ENCODE results near the gene VWA3A.
A peak's percentile ranks its signal among the peaks of the same experiment; 100 is the strongest.
"Not testable (repeated sequence)": the region's sequence is repeated elsewhere in the genome, so short reads cannot be mapped to it uniquely, and the experiment has no call there.

Gene VWA3A

GRCh38 chr16:22088642-22089041 is 3.7 kb upstream of the VWA3A start:
- DNase-seq: no peak

- no peak for DNase-seq
Observed at GRCh38 chr16:22089910-22090309, 2.4 kb upstream of the VWA3A start.

GRCh38 chr16:22091721-22092120 is 620 bp upstream of the VWA3A start:
- no peak for DNase-seq

GRCh38 chr16:22093331-22093730 is 990 bp downstream of the VWA3A start:
- DNase-seq: no peak

- DNase-seq: no peak
Observed at GRCh38 chr16:22093996-22094395, 1.7 kb downstream of the VWA3A start.

GRCh38 chr16:22098405-22099255 is 6.3 kb downstream of the VWA3A start:
- DNase-seq: peak; percentile 34

- no peak for DNase-seq
Observed at GRCh38 chr16:22099256-22099975, 7.1 kb downstream of the VWA3A start.

GRCh38 chr16:22103441-22103840 is 11.1 kb downstream of the VWA3A start:
- DNase-seq: no peak

GRCh38 chr16:22109258-22109898 is 17.0 kb downstream of the VWA3A start:
- DNase-seq: no peak

GRCh38 chr16:22111629-22112028 is 19.3 kb downstream of the VWA3A start:
- not testable (repeated sequence) for DNase-seq

- no peak for DNase-seq
Observed at GRCh38 chr16:22116095-22116700, 23.9 kb downstream of the VWA3A start.

- DNase-seq: no peak
Observed at GRCh38 chr16:22117609-22118008, 25.3 kb downstream of the VWA3A start.

- DNase-seq: no peak
Observed at GRCh38 chr16:22120440-22120839, 28.1 kb downstream of the VWA3A start.

- no peak for DNase-seq
Observed at GRCh38 chr16:22122239-22122638, 29.9 kb downstream of the VWA3A start.

GRCh38 chr16:22123146-22123545 is 30.8 kb downstream of the VWA3A start:
- no peak for DNase-seq

GRCh38 chr16:22123759-22124490 is 31.6 kb downstream of the VWA3A start:
- no peak for DNase-seq

- DNase-seq: no peak
Observed at GRCh38 chr16:22124583-22125284, 32.4 kb downstream of the VWA3A start.

GRCh38 chr16:22126037-22126558 is 33.8 kb downstream of the VWA3A start:
- no peak for DNase-seq

GRCh38 chr16:22128537-22128936 is 36.2 kb downstream of the VWA3A start:
- DNase-seq: not testable (repeated sequence)

GRCh38 chr16:22130528-22130927 is 38.2 kb downstream of the VWA3A start:
- no peak for DNase-seq

- no peak for DNase-seq
Observed at GRCh38 chr16:22132801-22133200, 40.5 kb downstream of the VWA3A start.

GRCh38 chr16:22138482-22138881 is 46.1 kb downstream of the VWA3A start:
- no peak for DNase-seq

All from NCI-H2029 (cell line).